Neural cell (in vitro differentiated cells): ENCODE results near the gene CACNA2D1. TPM values are rescaled to one million over a fixed set of nuclear protein-coding genes. Genes with fewer than 3 reads are reported as not detected.
A peak's percentile ranks its signal among the peaks of the same experiment; 100 is the strongest.

Experiments
- H2AFZ ChIP-seq: fragments of 200-600, 300-800 bp; sonication (generic), shearing (Covaris generic); 2 replicates; pipeline ENCODE4 v1.6.0; 2014; ENCODE audit warnings: low read depth, mild to moderate bottlenecking, antibody characterized with exemption, low read length, moderate library complexity
- H3F3A ChIP-seq: fragments of 200-600 bp; shearing (Covaris generic); 2 replicates; pipeline ENCODE4 v1.6.1; 2016; ENCODE audit warnings: mild to moderate bottlenecking, moderate library complexity, mixed read lengths, antibody characterized with exemption, low read length; ENCODE audit not compliant: insufficient read depth, poor library complexity, severe bottlenecking
- H3K27ac ChIP-seq: fragments of 200-600, 300-800 bp; sonication (generic), shearing (Covaris generic); 2 replicates; pipeline ENCODE4 v1.5.1; 2014; ENCODE audit warnings: mild to moderate bottlenecking, low read length, moderate library complexity
- H3K27me3 ChIP-seq: fragments of 300-800, 200-600 bp; sonication (generic), shearing (Covaris generic); 2 replicates; pipeline ENCODE4 v1.6.0; 2014; ENCODE audit warnings: mild to moderate bottlenecking, low read depth, low read length, moderate library complexity; ENCODE audit not compliant: insufficient read depth
- H3K36me3 ChIP-seq: fragments of 300-800, 200-600 bp; sonication (generic), shearing (Covaris generic); 2 replicates; pipeline ENCODE4 v1.5.1; 2014; ENCODE audit warnings: mild to moderate bottlenecking, antibody characterized with exemption, low read length, moderate library complexity; ENCODE audit not compliant: insufficient read depth
- H3K4me2 ChIP-seq: fragments of 300-800, 200-600 bp; sonication (generic), shearing (Covaris generic); 2 replicates; pipeline ENCODE4 v1.6.0; 2014; ENCODE audit warnings: mild to moderate bottlenecking, low read length
- H3K4me3 ChIP-seq: fragments of 300-800, 200-600 bp; sonication (generic), shearing (Covaris generic); 2 replicates; pipeline ENCODE4 v1.5.1; 2014; ENCODE audit warnings: mild to moderate bottlenecking, low read length, moderate library complexity
- H3K79me2 ChIP-seq: fragments of 200-600 bp; shearing (Covaris generic); replicated peaks from 2 replicates; pipeline ENCODE4 v1.6.0; 2014; ENCODE audit warnings: mild to moderate bottlenecking, low read length, moderate library complexity; ENCODE audit not compliant: insufficient read depth
- H3K9ac ChIP-seq: fragments of 300-800, 200-600 bp; sonication (generic), shearing (Covaris generic); 2 replicates; pipeline ENCODE4 v1.6.1; 2016; ENCODE audit warnings: mild to moderate bottlenecking, low read length, mixed read lengths
- H3K9me2 ChIP-seq: fragments of 200-600 bp; shearing (Covaris generic); 2 replicates; pipeline ENCODE4 v1.6.1; 2016; ENCODE audit warnings: mild to moderate bottlenecking, low read length, mixed read lengths; ENCODE audit not compliant: insufficient read depth
- H3K9me3 ChIP-seq: fragments of 200-600, 300-800 bp; sonication (generic), shearing (Covaris generic); 2 replicates; pipeline ENCODE4 v1.6.1; 2016; ENCODE audit warnings: mild to moderate bottlenecking, mixed run types, low read length, moderate library complexity, mixed read lengths
- H4K20me1 ChIP-seq: fragments of 200-600 bp; shearing (Covaris generic); 2 replicates; pipeline ENCODE4 v1.6.1; 2016; ENCODE audit warnings: mild to moderate bottlenecking, mixed run types; ENCODE audit not compliant: insufficient read depth
- EP300 ChIP-seq: fragments of 450-650 bp; conservative IDR thresholded peaks from 2 replicates; pipeline ENCODE4 v1.6.1; 2014; ENCODE audit warnings: antibody characterized with exemption, mild to moderate bottlenecking, moderate library complexity; ENCODE audit not compliant: poor library complexity, severe bottlenecking
- EZH2 ChIP-seq: fragments of 200-600, 300-800 bp; shearing (Covaris generic), sonication (generic); IDR thresholded peaks from 2 replicates; pipeline ENCODE4 v1.6.1; 2014; ENCODE audit warnings: antibody characterized with exemption, low read length, borderline replicate concordance, mild to moderate bottlenecking; ENCODE audit not compliant: insufficient read depth, poor library complexity, severe bottlenecking
- MXI1 ChIP-seq: fragments of 450-650 bp; conservative IDR thresholded peaks from 2 replicates; pipeline ENCODE4 v1.6.1; 2014; ENCODE audit warnings: antibody characterized with exemption, mild to moderate bottlenecking; ENCODE audit not compliant: poor library complexity, severe bottlenecking
- POLR2AphosphoS5 ChIP-seq: IDR thresholded peaks from 2 replicates; pipeline ENCODE4 v1.6.1; 2012
- RAD21 ChIP-seq: fragments of 450-650 bp; conservative IDR thresholded peaks from 2 replicates; pipeline ENCODE4 v1.6.1; 2014; ENCODE audit warnings: antibody characterized with exemption, mild to moderate bottlenecking, moderate library complexity
- SMC3 ChIP-seq: fragments of 450-650 bp; conservative IDR thresholded peaks from 2 replicates; pipeline ENCODE4 v1.6.1; 2014; ENCODE audit warnings: antibody characterized with exemption, mild to moderate bottlenecking, moderate library complexity; ENCODE audit not compliant: poor library complexity
- TAF1 ChIP-seq: IDR thresholded peaks from 2 replicates; pipeline ENCODE4 v1.6.1; 2012; ENCODE audit warnings: low read depth
- polyA minus RNA-seq: library from RNA; depleted of rRNA, polyadenylated mRNA; stranded (reverse); fragments of >200 nt; gene quantifications from 2 replicates; pipeline ENCODE4 v1.2.3, GENCODE V29; 2014
- polyA plus RNA-seq: library from polyadenylated mRNA; depleted of rRNA; stranded (reverse); fragments of >200 nt; gene quantifications from 2 replicates; pipeline ENCODE4 v1.2.3, GENCODE V29; 2014
- TF ChIP-seq, protein P1 (sequence below): IDR thresholded peaks from 2 replicates; pipeline ENCODE4 v1.6.1; 2012; ENCODE audit warnings: borderline replicate concordance
- TF ChIP-seq, protein P2 (sequence below): fragments of 450-650 bp; IDR thresholded peaks from 2 replicates; pipeline ENCODE4 v1.5.1; 2014; ENCODE audit warnings: antibody characterized with exemption, mild to moderate bottlenecking, moderate library complexity; ENCODE audit not compliant: poor library complexity, severe bottlenecking

CACNA2D1 gene
- 6.7 and 7.0 TPM in 2 replicates for polyA plus RNA-seq
- 34.4 and 35.1 TPM in 2 replicates for polyA minus RNA-seq

GRCh38 chr7:82443547-82444219 is at the start of gene CACNA2D1:
CACNA2D1 (minus strand) TSS chr7:82443777.
- peaks cover 15% of the 10 kb centered on the region for H3K79me2 ChIP-seq
- H3K4me2 ChIP-seq, result peak within 1 kb of the TSS; percentile 48
- peak within 1 kb of the TSS; percentile 69 for H3K9ac ChIP-seq
- H3K27ac ChIP-seq, result peak within 1 kb of the TSS; percentile 16
- H3K4me3 ChIP-seq, result peak within 1 kb of the TSS; percentile 76
- peaks cover 78% of the 10 kb centered on the region for H3K27me3 ChIP-seq
- H4K20me1 ChIP-seq, result no peaks in the 10 kb centered on the region
- TF ChIP-seq EZH2, result no peak
- peak; percentile 2 for TF ChIP-seq POLR2AphosphoS5
- H3K9me2 ChIP-seq, result no peaks in the 10 kb centered on the region
- no peaks in the 10 kb centered on the region for H3K9me3 ChIP-seq
- H3K36me3 ChIP-seq, result no peaks in the 10 kb centered on the region
- peak within 1 kb of the TSS; percentile 40 for H2AFZ ChIP-seq
- H3F3A ChIP-seq, result no peaks in the 10 kb centered on the region

DNA sequence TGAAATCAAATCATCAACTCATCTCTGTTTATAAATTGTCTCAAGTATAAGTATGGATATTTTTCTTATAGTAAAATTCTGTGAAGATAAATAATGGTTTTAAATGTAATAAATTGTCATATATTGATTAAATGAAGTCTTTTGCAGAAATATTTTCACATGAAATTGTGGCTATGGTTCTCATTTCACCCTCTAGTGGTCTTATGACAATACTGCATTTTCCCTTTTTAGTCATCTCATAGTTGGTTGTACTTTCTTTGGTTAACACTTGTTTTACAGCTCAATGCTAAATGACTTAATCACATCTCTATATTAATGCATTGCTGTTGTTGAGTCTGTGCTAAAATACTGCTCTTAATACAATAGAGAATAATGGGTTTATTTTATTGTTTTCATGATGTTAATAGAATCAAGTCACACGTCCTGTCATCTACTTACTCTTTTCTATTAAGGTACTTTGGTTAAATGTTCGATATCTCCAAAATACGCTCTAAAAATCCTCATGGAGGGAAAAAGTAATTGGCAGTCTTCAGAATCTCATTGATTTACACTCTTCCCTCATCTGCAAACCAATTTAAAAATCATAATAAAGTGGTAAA is 38.0 kb upstream of the CACNA2D1 start:
- Histone ChIP-seq H3K27ac (no peak overlapping the region), H3K9me3 (no peaks in the 10 kb centered on the region), H3K27me3 (no peaks in the 10 kb centered on the region), H3K9ac (no peak overlapping the region), H3K4me2 (no peak overlapping the region), H3K36me3 (no peaks in the 10 kb centered on the region), H4K20me1 (no peaks in the 10 kb centered on the region), H3F3A (no peaks in the 10 kb centered on the region), H3K9me2 (no peaks in the 10 kb centered on the region), H3K4me3 (no peak overlapping the region), H3K79me2 (no peaks in the 10 kb centered on the region), H2AFZ (no peak overlapping the region)
- no peak for TF ChIP-seq POLR2AphosphoS5
- TF ChIP-seq SMC3, result peak; percentile 85
- peak; percentile 80 for TF ChIP-seq RAD21
- no peak for TF ChIP-seq EZH2
- TF ChIP-seq, protein P1, sequence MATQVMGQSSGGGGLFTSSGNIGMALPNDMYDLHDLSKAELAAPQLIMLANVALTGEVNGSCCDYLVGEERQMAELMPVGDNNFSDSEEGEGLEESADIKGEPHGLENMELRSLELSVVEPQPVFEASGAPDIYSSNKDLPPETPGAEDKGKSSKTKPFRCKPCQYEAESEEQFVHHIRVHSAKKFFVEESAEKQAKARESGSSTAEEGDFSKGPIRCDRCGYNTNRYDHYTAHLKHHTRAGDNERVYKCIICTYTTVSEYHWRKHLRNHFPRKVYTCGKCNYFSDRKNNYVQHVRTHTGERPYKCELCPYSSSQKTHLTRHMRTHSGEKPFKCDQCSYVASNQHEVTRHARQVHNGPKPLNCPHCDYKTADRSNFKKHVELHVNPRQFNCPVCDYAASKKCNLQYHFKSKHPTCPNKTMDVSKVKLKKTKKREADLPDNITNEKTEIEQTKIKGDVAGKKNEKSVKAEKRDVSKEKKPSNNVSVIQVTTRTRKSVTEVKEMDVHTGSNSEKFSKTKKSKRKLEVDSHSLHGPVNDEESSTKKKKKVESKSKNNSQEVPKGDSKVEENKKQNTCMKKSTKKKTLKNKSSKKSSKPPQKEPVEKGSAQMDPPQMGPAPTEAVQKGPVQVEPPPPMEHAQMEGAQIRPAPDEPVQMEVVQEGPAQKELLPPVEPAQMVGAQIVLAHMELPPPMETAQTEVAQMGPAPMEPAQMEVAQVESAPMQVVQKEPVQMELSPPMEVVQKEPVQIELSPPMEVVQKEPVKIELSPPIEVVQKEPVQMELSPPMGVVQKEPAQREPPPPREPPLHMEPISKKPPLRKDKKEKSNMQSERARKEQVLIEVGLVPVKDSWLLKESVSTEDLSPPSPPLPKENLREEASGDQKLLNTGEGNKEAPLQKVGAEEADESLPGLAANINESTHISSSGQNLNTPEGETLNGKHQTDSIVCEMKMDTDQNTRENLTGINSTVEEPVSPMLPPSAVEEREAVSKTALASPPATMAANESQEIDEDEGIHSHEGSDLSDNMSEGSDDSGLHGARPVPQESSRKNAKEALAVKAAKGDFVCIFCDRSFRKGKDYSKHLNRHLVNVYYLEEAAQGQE, result no peak
- TF ChIP-seq EP300, result no peak
- no peak for TF ChIP-seq MXI1
- TF ChIP-seq TAF1, result no peak
- TF ChIP-seq, protein P2, sequence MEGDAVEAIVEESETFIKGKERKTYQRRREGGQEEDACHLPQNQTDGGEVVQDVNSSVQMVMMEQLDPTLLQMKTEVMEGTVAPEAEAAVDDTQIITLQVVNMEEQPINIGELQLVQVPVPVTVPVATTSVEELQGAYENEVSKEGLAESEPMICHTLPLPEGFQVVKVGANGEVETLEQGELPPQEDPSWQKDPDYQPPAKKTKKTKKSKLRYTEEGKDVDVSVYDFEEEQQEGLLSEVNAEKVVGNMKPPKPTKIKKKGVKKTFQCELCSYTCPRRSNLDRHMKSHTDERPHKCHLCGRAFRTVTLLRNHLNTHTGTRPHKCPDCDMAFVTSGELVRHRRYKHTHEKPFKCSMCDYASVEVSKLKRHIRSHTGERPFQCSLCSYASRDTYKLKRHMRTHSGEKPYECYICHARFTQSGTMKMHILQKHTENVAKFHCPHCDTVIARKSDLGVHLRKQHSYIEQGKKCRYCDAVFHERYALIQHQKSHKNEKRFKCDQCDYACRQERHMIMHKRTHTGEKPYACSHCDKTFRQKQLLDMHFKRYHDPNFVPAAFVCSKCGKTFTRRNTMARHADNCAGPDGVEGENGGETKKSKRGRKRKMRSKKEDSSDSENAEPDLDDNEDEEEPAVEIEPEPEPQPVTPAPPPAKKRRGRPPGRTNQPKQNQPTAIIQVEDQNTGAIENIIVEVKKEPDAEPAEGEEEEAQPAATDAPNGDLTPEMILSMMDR, result peak; percentile 75
